ENCODE results near the gene CTNNA2.

- no peak for TF ChIP-seq POLR2AphosphoS5 (IDR thresholded peaks at IDR 0.05; ENCODE audit: low read depth, low read length)
- TF ChIP-seq EGR1 (IDR thresholded peaks at IDR 0.05; ENCODE audit: borderline replicate concordance, low read depth, low read length): no peak
- TF ChIP-seq TAF1 (IDR thresholded peaks at IDR 0.05; ENCODE audit: low read depth, low read length): no peak
- TF ChIP-seq CTCF (IDR thresholded peaks at IDR 0.05; ENCODE audit: control extremely low read depth in 1 of 3, insufficient read depth in 1 of 3, low read depth in 1 of 3, low read length in 3 of 3): no peak
- TF ChIP-seq KDM1A (IDR thresholded peaks at IDR 0.05; ENCODE audit: borderline replicate concordance, low read length): no peak
- TF ChIP-seq EZH2 (IDR thresholded peaks at IDR 0.05; ENCODE audit: low read depth, low read length, severe bottlenecking): no peak
- TF ChIP-seq YY1 (IDR thresholded peaks at IDR 0.05; ENCODE audit: low read depth, low read length): no peak
- TF ChIP-seq EP300 (IDR thresholded peaks at IDR 0.05; ENCODE audit: borderline replicate concordance in 1 of 2, low read depth in 2 of 2, low read length in 2 of 2): no peak
- TF ChIP-seq POLR2A (IDR thresholded peaks at IDR 0.05; ENCODE audit: control extremely low read depth in 1 of 2, low read depth in 2 of 2, low read length in 2 of 2): no peak
- TF ChIP-seq USF2 (IDR thresholded peaks at IDR 0.05; ENCODE audit: low read length): no peak
- no peak for TF ChIP-seq HDAC6 (IDR thresholded peaks at IDR 0.05; ENCODE audit: low read depth, low read length)
- no peak for TF ChIP-seq RAD21 (IDR thresholded peaks at IDR 0.05 in 1 of 2, conservative IDR thresholded peaks at IDR 0.05 in 1 of 2; ENCODE audit: low read depth in 2 of 2, low read length in 2 of 2)
- no peak for TF ChIP-seq GABPA (IDR thresholded peaks at IDR 0.05; ENCODE audit: borderline replicate concordance, insufficient read depth, low read length)
- TF ChIP-seq SRF (IDR thresholded peaks at IDR 0.05; ENCODE audit: low read depth, low read length): no peak
These were observed 609.8 kb downstream of the CTNNA2 start for GRCh38 chr2:80122675-80123074.

All from H1 (cell line).